Hepatocyte (in vitro differentiated cells): ENCODE results near the gene KCNMA1.

Experiments used
- EZH2phosphoT487 ChIP-seq: fragments of 200-600 bp; sonication (generic); IDR thresholded peaks from one replicate; pipeline ENCODE4 v1.6.1; 2018; ENCODE audit warnings: antibody characterized with exemption, mild to moderate bottlenecking, low read depth, moderate library complexity; ENCODE audit not compliant: unreplicated experiment, severe bottlenecking
- TF ChIP-seq, protein P1 (sequence below): fragments of 200-600 bp; sonication (generic); IDR thresholded peaks from 2 replicates; pipeline ENCODE4 v1.5.1; 2016; ENCODE audit warnings: antibody characterized with exemption, mild to moderate bottlenecking; ENCODE audit not compliant: poor library complexity

DNA sequence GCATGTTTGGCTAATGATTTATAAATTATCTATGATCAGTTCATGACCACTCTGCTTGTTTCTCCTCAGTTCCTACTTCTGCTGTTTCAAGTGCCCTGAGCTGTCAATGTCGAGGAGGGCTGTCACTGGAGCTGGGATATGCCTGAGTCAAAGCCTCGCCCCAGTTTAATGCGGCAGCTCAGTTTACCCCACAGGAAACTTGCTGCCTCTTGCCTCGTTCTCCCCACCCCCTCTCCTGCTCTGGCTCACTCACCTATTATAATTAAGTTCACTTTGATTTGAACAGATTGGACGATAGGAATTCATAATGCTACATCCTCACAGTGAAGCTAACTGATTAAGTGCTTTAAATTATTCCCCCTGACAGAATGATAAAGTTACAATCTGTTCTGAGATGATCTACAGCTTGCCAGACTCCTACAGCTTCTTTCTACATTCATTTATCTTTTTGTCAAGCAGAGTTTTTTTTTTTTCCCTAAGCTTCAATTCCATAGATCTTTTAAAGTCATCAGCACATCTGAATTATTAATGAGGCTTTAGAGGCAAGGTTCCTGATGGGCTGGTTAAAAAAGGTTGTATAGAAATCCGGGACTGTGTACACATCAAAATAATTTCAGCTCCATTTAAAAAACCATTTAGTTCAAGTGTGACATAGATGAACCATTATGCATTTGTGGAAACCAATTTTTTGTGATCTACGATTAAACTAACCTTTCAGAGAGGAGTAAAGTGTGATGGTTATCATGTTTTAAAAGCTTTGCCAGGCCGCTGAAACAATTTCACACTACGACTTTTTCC, 758.3 kb downstream of the KCNMA1 start:
- TF ChIP-seq EZH2phosphoT487 = no peak
- TF ChIP-seq, protein P1, sequence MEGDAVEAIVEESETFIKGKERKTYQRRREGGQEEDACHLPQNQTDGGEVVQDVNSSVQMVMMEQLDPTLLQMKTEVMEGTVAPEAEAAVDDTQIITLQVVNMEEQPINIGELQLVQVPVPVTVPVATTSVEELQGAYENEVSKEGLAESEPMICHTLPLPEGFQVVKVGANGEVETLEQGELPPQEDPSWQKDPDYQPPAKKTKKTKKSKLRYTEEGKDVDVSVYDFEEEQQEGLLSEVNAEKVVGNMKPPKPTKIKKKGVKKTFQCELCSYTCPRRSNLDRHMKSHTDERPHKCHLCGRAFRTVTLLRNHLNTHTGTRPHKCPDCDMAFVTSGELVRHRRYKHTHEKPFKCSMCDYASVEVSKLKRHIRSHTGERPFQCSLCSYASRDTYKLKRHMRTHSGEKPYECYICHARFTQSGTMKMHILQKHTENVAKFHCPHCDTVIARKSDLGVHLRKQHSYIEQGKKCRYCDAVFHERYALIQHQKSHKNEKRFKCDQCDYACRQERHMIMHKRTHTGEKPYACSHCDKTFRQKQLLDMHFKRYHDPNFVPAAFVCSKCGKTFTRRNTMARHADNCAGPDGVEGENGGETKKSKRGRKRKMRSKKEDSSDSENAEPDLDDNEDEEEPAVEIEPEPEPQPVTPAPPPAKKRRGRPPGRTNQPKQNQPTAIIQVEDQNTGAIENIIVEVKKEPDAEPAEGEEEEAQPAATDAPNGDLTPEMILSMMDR = no peak
